ENCODE results near the gene MLLT3.

- no peak for TF ChIP-seq EP300 (IDR thresholded peaks at IDR 0.05; ENCODE audit: low read depth)
- TF ChIP-seq CTCF (IDR thresholded peaks at IDR 0.05), result no peak
These were observed 204.8 kb downstream of the MLLT3 start for GRCh38 chr9:20417373-20418080.
